H1 (cell line): ENCODE data around the gene PDK2. TPM values are rescaled to one million over a fixed set of nuclear protein-coding genes. Genes with fewer than 3 reads are reported as not detected.

ENCODE experiments used
- CBX8 ChIP-seq: fragments of 300-800, 300-1000 bp; sonication (generic); IDR thresholded peaks from 2 replicates; pipeline ENCODE4 v1.7.1; 2016; ENCODE audit warnings: low read depth, low read length, borderline replicate concordance
- CEBPB ChIP-seq: IDR thresholded peaks from 2 replicates; pipeline ENCODE4 v1.6.1; 2012; ENCODE audit warnings: low read depth, low read length
- HDAC6 ChIP-seq: IDR thresholded peaks from one replicate; pipeline ENCODE4 v1.7.1; 2012; ENCODE audit warnings: low read depth, mild to moderate bottlenecking, inconsistent platforms, low read length, moderate library complexity
- MAFK ChIP-seq: IDR thresholded peaks from 2 replicates; pipeline ENCODE4 v1.6.1; 2012; ENCODE audit warnings: low read depth, mild to moderate bottlenecking, improper control_type of control experiment, low read length
- NRF1 ChIP-seq: IDR thresholded peaks from 2 replicates; pipeline ENCODE4 v1.6.1; 2011; ENCODE audit warnings: mild to moderate bottlenecking, low read depth, low read length, improper control_type of control experiment
- POU5F1 ChIP-seq: IDR thresholded peaks from 2 replicates; pipeline ENCODE4 v1.6.1; 2011; ENCODE audit warnings: low read depth, mild to moderate bottlenecking, low read length, moderate library complexity
- RNF2 ChIP-seq: fragments of 200-900, 300-1000 bp; sonication (generic); IDR thresholded peaks from 2 replicates; pipeline ENCODE4 v1.7.1; 2016; ENCODE audit warnings: borderline replicate concordance, low read depth, mild to moderate bottlenecking, antibody characterized with exemption, low read length; ENCODE audit not compliant: poor library complexity, severe bottlenecking; ENCODE audit errors: missing control alignments
- YY1 ChIP-seq: IDR thresholded peaks from 2 replicates; pipeline ENCODE4 v1.6.1; 2011; ENCODE audit warnings: low read depth, mild to moderate bottlenecking, low read length
- polyA plus RNA-seq, 7 experiments: library from polyadenylated mRNA; depleted of rRNA in 3 of 7; stranded (reverse) in 5 of 7; unstranded in 2 of 7; fragments of >200 nt in 5 of 7; fragments of 200-250 nt in 2 of 7; gene quantifications; 1 replicate in 5 of 7; 2 replicates in 1 of 7; 4 replicates in 1 of 7; pipeline versions ENCODE4 v1.2.1 to v1.2.3, GENCODE V29; 2011 to 2013; ENCODE audit warnings: missing spikeins in 2 of 7, mixed read lengths in 2 of 7
- total RNA-seq: library from RNA; stranded (reverse); fragmentation: NEBNext Ultra II Directional; extraction: Animal tissue kit (Norgen Biotek cat#: 25700); gene quantifications from 2 replicates; pipeline ENCODE4 v1.2.1, GENCODE V29; 2021
- TF ChIP-seq, protein P1 (sequence below): fragments of 300-600 bp; sonication (generic); IDR thresholded peaks from 2 replicates; pipeline ENCODE4 v1.7.1; 2012; ENCODE audit warnings: low read length, moderate library complexity, mild to moderate bottlenecking, inconsistent platforms; ENCODE audit not compliant: insufficient replicate concordance

Gene PDK2
- total and polyA plus RNA-seq, 2 of the 8 experiments (the other 6 are each of a cell fraction or from before 2014, with no cell fraction given): 18.3 to 121 TPM

GRCh38 chr17:50094753-50095619 lies at the start of gene PDK2 (continued):
- no peak for TF ChIP-seq CBX8
- TF ChIP-seq CEBPB: no peak
- TF ChIP-seq, protein P1, sequence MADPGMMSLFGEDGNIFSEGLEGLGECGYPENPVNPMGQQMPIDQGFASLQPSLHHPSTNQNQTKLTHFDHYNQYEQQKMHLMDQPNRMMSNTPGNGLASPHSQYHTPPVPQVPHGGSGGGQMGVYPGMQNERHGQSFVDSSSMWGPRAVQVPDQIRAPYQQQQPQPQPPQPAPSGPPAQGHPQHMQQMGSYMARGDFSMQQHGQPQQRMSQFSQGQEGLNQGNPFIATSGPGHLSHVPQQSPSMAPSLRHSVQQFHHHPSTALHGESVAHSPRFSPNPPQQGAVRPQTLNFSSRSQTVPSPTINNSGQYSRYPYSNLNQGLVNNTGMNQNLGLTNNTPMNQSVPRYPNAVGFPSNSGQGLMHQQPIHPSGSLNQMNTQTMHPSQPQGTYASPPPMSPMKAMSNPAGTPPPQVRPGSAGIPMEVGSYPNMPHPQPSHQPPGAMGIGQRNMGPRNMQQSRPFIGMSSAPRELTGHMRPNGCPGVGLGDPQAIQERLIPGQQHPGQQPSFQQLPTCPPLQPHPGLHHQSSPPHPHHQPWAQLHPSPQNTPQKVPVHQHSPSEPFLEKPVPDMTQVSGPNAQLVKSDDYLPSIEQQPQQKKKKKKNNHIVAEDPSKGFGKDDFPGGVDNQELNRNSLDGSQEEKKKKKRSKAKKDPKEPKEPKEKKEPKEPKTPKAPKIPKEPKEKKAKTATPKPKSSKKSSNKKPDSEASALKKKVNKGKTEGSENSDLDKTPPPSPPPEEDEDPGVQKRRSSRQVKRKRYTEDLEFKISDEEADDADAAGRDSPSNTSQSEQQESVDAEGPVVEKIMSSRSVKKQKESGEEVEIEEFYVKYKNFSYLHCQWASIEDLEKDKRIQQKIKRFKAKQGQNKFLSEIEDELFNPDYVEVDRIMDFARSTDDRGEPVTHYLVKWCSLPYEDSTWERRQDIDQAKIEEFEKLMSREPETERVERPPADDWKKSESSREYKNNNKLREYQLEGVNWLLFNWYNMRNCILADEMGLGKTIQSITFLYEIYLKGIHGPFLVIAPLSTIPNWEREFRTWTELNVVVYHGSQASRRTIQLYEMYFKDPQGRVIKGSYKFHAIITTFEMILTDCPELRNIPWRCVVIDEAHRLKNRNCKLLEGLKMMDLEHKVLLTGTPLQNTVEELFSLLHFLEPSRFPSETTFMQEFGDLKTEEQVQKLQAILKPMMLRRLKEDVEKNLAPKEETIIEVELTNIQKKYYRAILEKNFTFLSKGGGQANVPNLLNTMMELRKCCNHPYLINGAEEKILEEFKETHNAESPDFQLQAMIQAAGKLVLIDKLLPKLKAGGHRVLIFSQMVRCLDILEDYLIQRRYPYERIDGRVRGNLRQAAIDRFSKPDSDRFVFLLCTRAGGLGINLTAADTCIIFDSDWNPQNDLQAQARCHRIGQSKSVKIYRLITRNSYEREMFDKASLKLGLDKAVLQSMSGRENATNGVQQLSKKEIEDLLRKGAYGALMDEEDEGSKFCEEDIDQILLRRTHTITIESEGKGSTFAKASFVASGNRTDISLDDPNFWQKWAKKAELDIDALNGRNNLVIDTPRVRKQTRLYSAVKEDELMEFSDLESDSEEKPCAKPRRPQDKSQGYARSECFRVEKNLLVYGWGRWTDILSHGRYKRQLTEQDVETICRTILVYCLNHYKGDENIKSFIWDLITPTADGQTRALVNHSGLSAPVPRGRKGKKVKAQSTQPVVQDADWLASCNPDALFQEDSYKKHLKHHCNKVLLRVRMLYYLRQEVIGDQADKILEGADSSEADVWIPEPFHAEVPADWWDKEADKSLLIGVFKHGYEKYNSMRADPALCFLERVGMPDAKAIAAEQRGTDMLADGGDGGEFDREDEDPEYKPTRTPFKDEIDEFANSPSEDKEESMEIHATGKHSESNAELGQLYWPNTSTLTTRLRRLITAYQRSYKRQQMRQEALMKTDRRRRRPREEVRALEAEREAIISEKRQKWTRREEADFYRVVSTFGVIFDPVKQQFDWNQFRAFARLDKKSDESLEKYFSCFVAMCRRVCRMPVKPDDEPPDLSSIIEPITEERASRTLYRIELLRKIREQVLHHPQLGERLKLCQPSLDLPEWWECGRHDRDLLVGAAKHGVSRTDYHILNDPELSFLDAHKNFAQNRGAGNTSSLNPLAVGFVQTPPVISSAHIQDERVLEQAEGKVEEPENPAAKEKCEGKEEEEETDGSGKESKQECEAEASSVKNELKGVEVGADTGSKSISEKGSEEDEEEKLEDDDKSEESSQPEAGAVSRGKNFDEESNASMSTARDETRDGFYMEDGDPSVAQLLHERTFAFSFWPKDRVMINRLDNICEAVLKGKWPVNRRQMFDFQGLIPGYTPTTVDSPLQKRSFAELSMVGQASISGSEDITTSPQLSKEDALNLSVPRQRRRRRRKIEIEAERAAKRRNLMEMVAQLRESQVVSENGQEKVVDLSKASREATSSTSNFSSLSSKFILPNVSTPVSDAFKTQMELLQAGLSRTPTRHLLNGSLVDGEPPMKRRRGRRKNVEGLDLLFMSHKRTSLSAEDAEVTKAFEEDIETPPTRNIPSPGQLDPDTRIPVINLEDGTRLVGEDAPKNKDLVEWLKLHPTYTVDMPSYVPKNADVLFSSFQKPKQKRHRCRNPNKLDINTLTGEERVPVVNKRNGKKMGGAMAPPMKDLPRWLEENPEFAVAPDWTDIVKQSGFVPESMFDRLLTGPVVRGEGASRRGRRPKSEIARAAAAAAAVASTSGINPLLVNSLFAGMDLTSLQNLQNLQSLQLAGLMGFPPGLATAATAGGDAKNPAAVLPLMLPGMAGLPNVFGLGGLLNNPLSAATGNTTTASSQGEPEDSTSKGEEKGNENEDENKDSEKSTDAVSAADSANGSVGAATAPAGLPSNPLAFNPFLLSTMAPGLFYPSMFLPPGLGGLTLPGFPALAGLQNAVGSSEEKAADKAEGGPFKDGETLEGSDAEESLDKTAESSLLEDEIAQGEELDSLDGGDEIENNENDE: no peak
- peak; percentile 59; the same call in 1 of the 2 replicates for TF ChIP-seq YY1
- no peak for TF ChIP-seq MAFK
- no peak for TF ChIP-seq RNF2
- TF ChIP-seq NRF1: no peak
- TF ChIP-seq POU5F1: no peak
- TF ChIP-seq HDAC6: no peak
